ENCODE data around the gene RHBDL2.

DNA sequence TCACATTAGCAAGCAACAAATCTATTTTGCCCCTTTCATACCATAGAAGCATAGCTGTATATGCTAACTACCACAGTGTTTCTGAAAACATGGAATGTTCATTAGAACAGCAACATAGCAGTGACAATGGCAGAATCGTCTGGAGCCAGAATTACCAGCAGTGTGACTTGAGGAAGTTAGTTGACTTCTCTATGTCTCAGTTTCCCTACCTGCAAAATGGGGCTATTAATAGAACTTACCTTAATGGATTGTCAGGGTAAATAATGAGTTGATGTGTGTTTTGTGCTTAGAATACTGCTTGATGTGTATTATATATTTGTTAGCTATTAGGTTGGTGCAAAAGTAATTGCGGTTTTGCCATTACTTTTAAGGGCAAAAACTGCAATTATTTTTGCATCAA is 45.5 kb downstream of the RHBDL2 start:
- TF ChIP-seq CTCF (IDR thresholded peaks at IDR 0.05; ENCODE audit: low read depth, low read length) (no peak), MYC (IDR thresholded peaks at IDR 0.05; ENCODE audit: low read depth, low read length) (no peak)

Measured in NB4 (cell line).